Activated naive CD4-positive, alpha-beta T cell treated with anti-CD3 and anti-CD28 coated beads for 36 hours (primary cell): ENCODE measurements around the gene HMCES. TPM values are rescaled to one million over a fixed set of nuclear protein-coding genes. Genes with fewer than 3 reads are reported as not detected.

Experiments used
- microRNA-seq: library from miRNA; unstranded; fragments of <30 nt; microRNA quantifications from one replicate; pipeline ENCODE4 v1.2.0, GENCODE V29; 2022; ENCODE audit warnings: borderline microRNAs expressed, borderline replicate concordance
- total RNA-seq, 2 experiments: library from RNA; stranded (reverse); gene quantifications; one replicate each; pipeline ENCODE4 v1.2.3, GENCODE V29; 2021

The HMCES gene
- total RNA-seq, 2 experiments from 2014 or later = 35.0 to 35.8 TPM

Small RNA genes lying within 50 kb of the gene (microRNA-seq; reads per million reads assigned to microRNA genes)
- gene MIR6826 = not detected

Other genes starting within 250 kb of the HMCES start
- not detected for gene GP9, start 218.1 kb upstream of the HMCES start, total RNA-seq
- 10 to 100 TPM; 73.9 to 80.0 TPM for gene RAB43, start 157.1 kb upstream of the HMCES start, total RNA-seq
- 10 to 100 TPM; 56.8 to 65.4 TPM for gene ISY1, start 117.8 kb upstream of the HMCES start, total RNA-seq
- gene CNBP, start 95.0 kb upstream of the HMCES start, total RNA-seq = 100 to 1,000 TPM; 490 to 500 TPM
- gene COPG1, start 29.3 kb upstream of the HMCES start, total RNA-seq = 100 to 1,000 TPM; 125 to 128 TPM
- under 1 TPM; 0.37 to 0.81 TPM for gene EFCAB12, start 149.8 kb downstream of the HMCES start, total RNA-seq
- 10 to 100 TPM; 50.9 to 51.0 TPM for gene MBD4, start 161.1 kb downstream of the HMCES start, total RNA-seq
- 10 to 100 TPM; 27.8 to 32.4 TPM for gene IFT122, start 161.4 kb downstream of the HMCES start, total RNA-seq
- not detected for gene RHO, start 249.8 kb downstream of the HMCES start, total RNA-seq